Measurements from ENCODE around the gene DPP10. TPM values are rescaled to one million over a fixed set of nuclear protein-coding genes. Genes with fewer than 3 reads are reported as not detected.

The DPP10 gene
- total RNA-seq, 1 donor from 2014 or later: 6.5 TPM

GRCh38 chr2:114426756-114427155 lies 15.7 kb upstream of the DPP10 start:
- Histone ChIP-seq H3K36me3 (no peaks in the 10 kb centered on the region), H3F3A (ENCODE audit: low read depth) (no peaks in the 10 kb centered on the region), H4K20me1 (ENCODE audit: low read depth) (no peaks in the 10 kb centered on the region), H3K27me3 (no peaks in the 10 kb centered on the region), H3K4me1 (no peaks in the 10 kb centered on the region), H3K4me3 (no peak overlapping the region), H2AFZ (replicated peaks) (no peak overlapping the region), H3K79me2 (ENCODE audit: low read depth) (no peaks in the 10 kb centered on the region), H3K4me2 (no peak overlapping the region), H3K9me3 (ENCODE audit: low read depth) (no peaks in the 10 kb centered on the region), H3K27ac (no peak overlapping the region), H3K9ac (no peak overlapping the region)
- TF ChIP-seq CTCF (IDR thresholded peaks at IDR 0.05) (no peak), EZH2phosphoT487 (IDR thresholded peaks at IDR 0.05) (no peak), EZH2 (IDR thresholded peaks at IDR 0.05) (no peak)
- no peaks in the 10 kb centered on the region for H3K27me3 Mint-ChIP-seq (ENCODE audit: insufficient read depth, low read depth)
- no peaks in the 10 kb centered on the region for H3K4me1 Mint-ChIP-seq
- no peaks in the 10 kb centered on the region for H3K36me3 Mint-ChIP-seq
- H3K27ac Mint-ChIP-seq: no peak overlapping the region
- no peaks in the 10 kb centered on the region for H3K9me3 Mint-ChIP-seq
- no peak overlapping the region for H3K4me3 Mint-ChIP-seq
- no peak for DNase-seq (ENCODE audit: low spot score)

GRCh38 chr2:114436329-114436728 lies 6.1 kb upstream of the DPP10 start:
- Histone ChIP-seq H3K27me3 (no peaks in the 10 kb centered on the region), H3K79me2 (ENCODE audit: low read depth) (no peaks in the 10 kb centered on the region), H3F3A (ENCODE audit: low read depth) (no peaks in the 10 kb centered on the region), H3K27ac (no peak overlapping the region), H3K9ac (no peak overlapping the region), H3K4me3 (no peak overlapping the region), H3K4me2 (no peak overlapping the region), H2AFZ (replicated peaks) (no peak overlapping the region), H3K36me3 (no peaks in the 10 kb centered on the region), H4K20me1 (ENCODE audit: low read depth) (no peaks in the 10 kb centered on the region), H3K4me1 (no peaks in the 10 kb centered on the region), H3K9me3 (ENCODE audit: low read depth) (no peaks in the 10 kb centered on the region)
- Mint-ChIP-seq H3K27ac (no peak overlapping the region), H3K36me3 (no peaks in the 10 kb centered on the region), H3K9me3 (no peaks in the 10 kb centered on the region), H3K4me3 (no peak overlapping the region), H3K27me3 (ENCODE audit: insufficient read depth, low read depth) (no peaks in the 10 kb centered on the region), H3K4me1 (no peaks in the 10 kb centered on the region)
- TF ChIP-seq EZH2phosphoT487 (IDR thresholded peaks at IDR 0.05) (no peak), CTCF (IDR thresholded peaks at IDR 0.05) (no peak), EZH2 (IDR thresholded peaks at IDR 0.05) (no peak)
- no peak for DNase-seq (ENCODE audit: low spot score)

- H3K27me3 ChIP-seq: no peaks in the 10 kb centered on the region
- Mint-ChIP-seq H3K27ac (no peak overlapping the region), H3K9me3 (no peaks in the 10 kb centered on the region), H3K27me3 (ENCODE audit: insufficient read depth, low read depth) (peaks cover 2% of the 10 kb centered on the region), H3K36me3 (no peaks in the 10 kb centered on the region), H3K4me3 (no peak overlapping the region), H3K4me1 (no peaks in the 10 kb centered on the region)
- no peak overlapping the region for H3K4me2 ChIP-seq
- H2AFZ ChIP-seq (replicated peaks): no peak overlapping the region
- no peak for TF ChIP-seq CTCF (IDR thresholded peaks at IDR 0.05)
- no peak for TF ChIP-seq EZH2 (IDR thresholded peaks at IDR 0.05)
- no peak overlapping the region for H3K27ac ChIP-seq
- H3K36me3 ChIP-seq: no peaks in the 10 kb centered on the region
- no peak overlapping the region for H3K9ac ChIP-seq
- H3K9me3 ChIP-seq (ENCODE audit: low read depth): no peaks in the 10 kb centered on the region
- no peaks in the 10 kb centered on the region for H4K20me1 ChIP-seq (ENCODE audit: low read depth)
- no peak for DNase-seq (ENCODE audit: low spot score)
- no peak overlapping the region for H3K4me3 ChIP-seq
- peaks cover 21% of the 10 kb centered on the region for H3K4me1 ChIP-seq
- H3F3A ChIP-seq (ENCODE audit: low read depth): no peaks in the 10 kb centered on the region
- H3K79me2 ChIP-seq (ENCODE audit: low read depth): no peaks in the 10 kb centered on the region
Measured at GRCh38 chr2:114446571-114446970, 4.1 kb downstream of the DPP10 start.

GRCh38 chr2:114450639-114451038 lies 8.2 kb downstream of the DPP10 start:
- TF ChIP-seq EZH2 (IDR thresholded peaks at IDR 0.05): no peak
- no peak for TF ChIP-seq EZH2phosphoT487 (IDR thresholded peaks at IDR 0.05)
- no peak for TF ChIP-seq CTCF (IDR thresholded peaks at IDR 0.05)
- peak overlapping the region; percentile 10 for H2AFZ ChIP-seq (replicated peaks)
- H3F3A ChIP-seq (ENCODE audit: low read depth): no peaks in the 10 kb centered on the region
- H3K27me3 ChIP-seq: no peaks in the 10 kb centered on the region
- Mint-ChIP-seq H3K9me3 (no peaks in the 10 kb centered on the region), H3K27ac (no peak overlapping the region), H3K4me3 (no peak overlapping the region), H3K4me1 (no peaks in the 10 kb centered on the region), H3K36me3 (no peaks in the 10 kb centered on the region), H3K27me3 (ENCODE audit: insufficient read depth, low read depth) (peaks cover 2% of the 10 kb centered on the region)
- H3K9me3 ChIP-seq (ENCODE audit: low read depth): no peaks in the 10 kb centered on the region
- peak overlapping the region; percentile 45 for H3K4me2 ChIP-seq
- peaks cover 21% of the 10 kb centered on the region for H3K4me1 ChIP-seq
- H3K9ac ChIP-seq: no peak overlapping the region
- H3K27ac ChIP-seq: no peak overlapping the region
- H3K79me2 ChIP-seq (ENCODE audit: low read depth): no peaks in the 10 kb centered on the region
- H3K36me3 ChIP-seq: no peaks in the 10 kb centered on the region
- no peak for DNase-seq (ENCODE audit: low spot score)
- H4K20me1 ChIP-seq (ENCODE audit: low read depth): no peaks in the 10 kb centered on the region
- no peak overlapping the region for H3K4me3 ChIP-seq

All from neural progenitor cell (in vitro differentiated cells).